Measurements from ENCODE around the gene SEMA3C.

The SEMA3C gene

GRCh38 chr7:80847895-80848294 lies 71.0 kb downstream of the SEMA3C start:
- no peak for DNase-seq

GRCh38 chr7:80847027-80847426 lies 71.8 kb downstream of the SEMA3C start:
- no peak for DNase-seq

- DNase-seq: no peak
Measured at GRCh38 chr7:80844916-80845315, 73.9 kb downstream of the SEMA3C start.

GRCh38 chr7:80843018-80843677 lies 75.7 kb downstream of the SEMA3C start:
- DNase-seq: no peak

GRCh38 chr7:80842022-80842790 lies 76.6 kb downstream of the SEMA3C start:
- no peak for DNase-seq

- no peak for DNase-seq
Measured at GRCh38 chr7:80841423-80841955, 77.4 kb downstream of the SEMA3C start.

GRCh38 chr7:80840681-80841080 lies 78.2 kb downstream of the SEMA3C start:
- DNase-seq: no peak

- no peak for DNase-seq
Measured at GRCh38 chr7:80839855-80840254, 79.0 kb downstream of the SEMA3C start.

- DNase-seq: no peak
Measured at GRCh38 chr7:80838643-80839042, 80.2 kb downstream of the SEMA3C start.

GRCh38 chr7:80837345-80837744 lies 81.5 kb downstream of the SEMA3C start:
- DNase-seq: no peak

GRCh38 chr7:80835251-80835650 lies 83.6 kb downstream of the SEMA3C start:
- DNase-seq: no peak

GRCh38 chr7:80833289-80834268 lies 85.3 kb downstream of the SEMA3C start:
- DNase-seq: no peak

- DNase-seq: no peak
Measured at GRCh38 chr7:80832006-80832405, 86.8 kb downstream of the SEMA3C start.

GRCh38 chr7:80830584-80831285 lies 88.1 kb downstream of the SEMA3C start:
- no peak for DNase-seq

GRCh38 chr7:80830010-80830409 lies 88.8 kb downstream of the SEMA3C start:
- no peak for DNase-seq

- no peak for DNase-seq
Measured at GRCh38 chr7:80829527-80829926, 89.3 kb downstream of the SEMA3C start.

GRCh38 chr7:80827239-80827633 lies 91.6 kb downstream of the SEMA3C start:
- DNase-seq: no peak

GRCh38 chr7:80826520-80827238 lies 92.2 kb downstream of the SEMA3C start:
- no peak for DNase-seq

- no peak for DNase-seq
Measured at GRCh38 chr7:80825499-80825898, 93.4 kb downstream of the SEMA3C start.

GRCh38 chr7:80824253-80824652 lies 94.6 kb downstream of the SEMA3C start:
- no peak for DNase-seq

GRCh38 chr7:80823057-80823456 lies 95.8 kb downstream of the SEMA3C start:
- no peak for DNase-seq
